Panc1 (cell line): Measurements from ENCODE around the gene LINGO4.

Experiments used
- POLR2AphosphoS5 ChIP-seq: IDR thresholded peaks from 2 replicates; pipeline ENCODE4 v1.6.1; 2012; ENCODE audit warnings: mild to moderate bottlenecking, low read depth, low read length, moderate library complexity
- SIN3A ChIP-seq: IDR thresholded peaks from 2 replicates; pipeline ENCODE4 v1.6.1; 2012; ENCODE audit warnings: low read depth, mild to moderate bottlenecking, low read length, moderate library complexity, borderline replicate concordance; ENCODE audit not compliant: insufficient read depth
- TF ChIP-seq, protein P1 (sequence below): fragments of 450-650 bp; IDR thresholded peaks from 2 replicates; pipeline ENCODE4 v1.5.1; 2017; ENCODE audit warnings: mild to moderate bottlenecking
- TF ChIP-seq, protein P2 (sequence below), 2 experiments: IDR thresholded peaks; 2 replicates each; pipeline ENCODE4 v1.6.1; 2011 to 2012; ENCODE audit warnings: low read depth in 2 of 2, control low read depth in 1 of 2, low read length in 1 of 2, mild to moderate bottlenecking in 1 of 2, moderate library complexity in 1 of 2; ENCODE audit not compliant: insufficient read depth in 1 of 2

DNA sequence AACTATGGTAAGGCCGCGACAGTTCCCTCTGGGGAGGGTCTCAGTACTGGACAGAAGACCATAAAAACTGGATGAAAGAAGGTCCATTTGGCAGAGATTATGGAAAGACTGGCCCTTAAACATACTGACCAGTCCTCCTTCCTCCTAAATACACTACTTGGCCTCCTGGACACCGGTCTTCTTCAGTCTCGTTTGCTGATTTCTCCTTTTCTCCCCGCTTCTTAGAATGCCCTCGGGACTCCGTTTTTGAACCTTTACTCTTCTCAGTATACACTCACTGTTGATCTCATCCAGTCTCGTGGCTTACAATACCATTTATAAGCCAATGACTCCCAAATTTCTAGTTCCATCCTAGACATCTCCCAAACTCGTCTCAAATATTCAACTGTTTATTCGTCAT is 41.2 kb downstream of the LINGO4 start:
- no peak for TF ChIP-seq POLR2AphosphoS5
- TF ChIP-seq, protein P1, sequence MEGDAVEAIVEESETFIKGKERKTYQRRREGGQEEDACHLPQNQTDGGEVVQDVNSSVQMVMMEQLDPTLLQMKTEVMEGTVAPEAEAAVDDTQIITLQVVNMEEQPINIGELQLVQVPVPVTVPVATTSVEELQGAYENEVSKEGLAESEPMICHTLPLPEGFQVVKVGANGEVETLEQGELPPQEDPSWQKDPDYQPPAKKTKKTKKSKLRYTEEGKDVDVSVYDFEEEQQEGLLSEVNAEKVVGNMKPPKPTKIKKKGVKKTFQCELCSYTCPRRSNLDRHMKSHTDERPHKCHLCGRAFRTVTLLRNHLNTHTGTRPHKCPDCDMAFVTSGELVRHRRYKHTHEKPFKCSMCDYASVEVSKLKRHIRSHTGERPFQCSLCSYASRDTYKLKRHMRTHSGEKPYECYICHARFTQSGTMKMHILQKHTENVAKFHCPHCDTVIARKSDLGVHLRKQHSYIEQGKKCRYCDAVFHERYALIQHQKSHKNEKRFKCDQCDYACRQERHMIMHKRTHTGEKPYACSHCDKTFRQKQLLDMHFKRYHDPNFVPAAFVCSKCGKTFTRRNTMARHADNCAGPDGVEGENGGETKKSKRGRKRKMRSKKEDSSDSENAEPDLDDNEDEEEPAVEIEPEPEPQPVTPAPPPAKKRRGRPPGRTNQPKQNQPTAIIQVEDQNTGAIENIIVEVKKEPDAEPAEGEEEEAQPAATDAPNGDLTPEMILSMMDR, result no peak
- TF ChIP-seq SIN3A, result no peak
- TF ChIP-seq, protein P2, sequence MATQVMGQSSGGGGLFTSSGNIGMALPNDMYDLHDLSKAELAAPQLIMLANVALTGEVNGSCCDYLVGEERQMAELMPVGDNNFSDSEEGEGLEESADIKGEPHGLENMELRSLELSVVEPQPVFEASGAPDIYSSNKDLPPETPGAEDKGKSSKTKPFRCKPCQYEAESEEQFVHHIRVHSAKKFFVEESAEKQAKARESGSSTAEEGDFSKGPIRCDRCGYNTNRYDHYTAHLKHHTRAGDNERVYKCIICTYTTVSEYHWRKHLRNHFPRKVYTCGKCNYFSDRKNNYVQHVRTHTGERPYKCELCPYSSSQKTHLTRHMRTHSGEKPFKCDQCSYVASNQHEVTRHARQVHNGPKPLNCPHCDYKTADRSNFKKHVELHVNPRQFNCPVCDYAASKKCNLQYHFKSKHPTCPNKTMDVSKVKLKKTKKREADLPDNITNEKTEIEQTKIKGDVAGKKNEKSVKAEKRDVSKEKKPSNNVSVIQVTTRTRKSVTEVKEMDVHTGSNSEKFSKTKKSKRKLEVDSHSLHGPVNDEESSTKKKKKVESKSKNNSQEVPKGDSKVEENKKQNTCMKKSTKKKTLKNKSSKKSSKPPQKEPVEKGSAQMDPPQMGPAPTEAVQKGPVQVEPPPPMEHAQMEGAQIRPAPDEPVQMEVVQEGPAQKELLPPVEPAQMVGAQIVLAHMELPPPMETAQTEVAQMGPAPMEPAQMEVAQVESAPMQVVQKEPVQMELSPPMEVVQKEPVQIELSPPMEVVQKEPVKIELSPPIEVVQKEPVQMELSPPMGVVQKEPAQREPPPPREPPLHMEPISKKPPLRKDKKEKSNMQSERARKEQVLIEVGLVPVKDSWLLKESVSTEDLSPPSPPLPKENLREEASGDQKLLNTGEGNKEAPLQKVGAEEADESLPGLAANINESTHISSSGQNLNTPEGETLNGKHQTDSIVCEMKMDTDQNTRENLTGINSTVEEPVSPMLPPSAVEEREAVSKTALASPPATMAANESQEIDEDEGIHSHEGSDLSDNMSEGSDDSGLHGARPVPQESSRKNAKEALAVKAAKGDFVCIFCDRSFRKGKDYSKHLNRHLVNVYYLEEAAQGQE (IDR thresholded peaks at IDR 0.05; ENCODE audit: insufficient read depth in 1 of 2, low read depth in 2 of 2, low read length in 1 of 2), result no peak
